NCI-H460 (cell line): ENCODE results near the gene PAQR8. TPM values are rescaled to one million over a fixed set of nuclear protein-coding genes. Genes with fewer than 3 reads are reported as not detected.

ENCODE experiments used
- DNase-seq: peaks from one replicate; pipeline ENCODE4 v3.0.0-alpha.2; 2016; ENCODE audit warnings: low read depth; ENCODE audit errors: extremely low read depth
- polyA plus RNA-seq: library from polyadenylated mRNA; depleted of rRNA; stranded (reverse); fragments of >200 nt; gene quantifications from 2 replicates; pipeline ENCODE4 v1.2.3, GENCODE V29; 2014; cell fraction: nucleus; rRNA removed
- total RNA-seq: library from RNA; depleted of rRNA; stranded (reverse); fragments of >200 nt; shearing (Covaris generic); gene quantifications from 2 replicates; pipeline ENCODE4 v1.2.3, GENCODE V29; 2014; rRNA removed

Gene PAQR8, protein sequence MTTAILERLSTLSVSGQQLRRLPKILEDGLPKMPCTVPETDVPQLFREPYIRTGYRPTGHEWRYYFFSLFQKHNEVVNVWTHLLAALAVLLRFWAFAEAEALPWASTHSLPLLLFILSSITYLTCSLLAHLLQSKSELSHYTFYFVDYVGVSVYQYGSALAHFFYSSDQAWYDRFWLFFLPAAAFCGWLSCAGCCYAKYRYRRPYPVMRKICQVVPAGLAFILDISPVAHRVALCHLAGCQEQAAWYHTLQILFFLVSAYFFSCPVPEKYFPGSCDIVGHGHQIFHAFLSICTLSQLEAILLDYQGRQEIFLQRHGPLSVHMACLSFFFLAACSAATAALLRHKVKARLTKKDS
- 0.74 and 1.1 TPM in 2 replicates for total RNA-seq
- polyA plus RNA-seq = 0.31 and 0.86 TPM in 2 replicates

DNA sequence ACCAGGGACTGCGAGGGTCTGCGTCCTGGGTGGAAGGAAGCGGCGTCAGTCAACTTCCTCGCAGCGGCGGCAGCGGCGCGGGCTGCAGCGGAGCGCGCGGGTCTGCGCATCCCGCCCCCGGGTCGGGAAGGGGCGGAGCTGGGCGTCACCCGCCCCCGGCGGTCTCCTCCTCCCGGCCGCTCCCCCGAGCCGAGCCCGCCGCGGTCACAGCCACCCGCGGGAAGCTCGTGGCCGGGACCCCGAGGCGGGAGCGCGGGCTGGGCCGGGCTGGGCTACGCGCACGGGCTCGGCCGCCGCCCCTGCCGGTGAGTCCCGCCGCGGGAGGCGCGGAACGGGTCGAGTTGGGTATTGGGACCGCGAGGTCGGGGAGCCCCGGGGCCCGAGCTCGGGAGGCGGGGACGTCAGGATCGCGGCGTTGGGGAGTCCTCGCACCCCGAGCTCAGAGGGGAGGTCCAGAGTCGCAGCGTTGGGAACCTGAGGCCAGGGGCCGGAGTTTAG, at the start of gene PAQR8:
Gene PAQR8 (plus strand): TSS at position 207 of the 498 bp plus-strand sequence. CDS start 41,063 bp downstream, outside the sequence.
- DNase-seq = peak; percentile 24

DNA sequence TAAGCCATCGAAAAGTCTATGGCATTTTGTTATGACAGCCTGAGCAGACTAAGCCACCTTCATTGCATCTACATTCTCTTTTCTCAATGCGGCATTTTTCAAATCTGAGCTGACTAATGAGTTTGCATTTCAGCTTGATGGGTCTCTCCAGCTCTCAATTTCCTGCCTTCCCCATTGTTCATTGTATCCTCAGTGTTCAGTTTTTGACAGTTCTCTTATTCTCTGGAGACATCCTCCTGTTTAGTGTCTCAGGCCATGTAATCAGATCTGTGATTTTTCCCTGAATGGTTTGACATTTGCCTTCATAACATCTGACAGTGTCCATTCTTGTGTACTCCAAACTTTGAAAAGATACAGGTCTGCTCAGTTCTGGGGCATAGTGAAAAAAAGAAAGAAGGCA, 49.5 kb upstream of the PAQR8 start:
- DNase-seq = no peak

DNA sequence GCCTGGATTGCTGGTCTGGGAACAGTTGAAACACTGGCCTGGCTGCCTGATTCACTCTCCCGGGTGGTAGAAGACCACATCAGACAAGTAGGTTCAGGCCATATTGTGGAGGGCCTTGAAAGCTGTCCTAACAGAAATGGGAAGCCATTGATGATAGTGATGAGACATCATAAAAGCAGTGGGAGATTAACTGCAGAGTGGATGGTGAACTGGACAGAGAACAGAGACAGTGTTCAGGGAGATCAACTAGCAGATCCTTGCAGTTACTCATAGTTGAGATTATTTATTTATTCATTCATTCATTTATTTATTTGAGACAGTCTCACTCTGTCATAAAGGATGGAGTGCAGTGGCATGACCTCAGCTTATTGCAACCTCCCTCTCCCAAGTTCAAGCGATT, 47.2 kb upstream of the PAQR8 start:
- no peak for DNase-seq

DNA sequence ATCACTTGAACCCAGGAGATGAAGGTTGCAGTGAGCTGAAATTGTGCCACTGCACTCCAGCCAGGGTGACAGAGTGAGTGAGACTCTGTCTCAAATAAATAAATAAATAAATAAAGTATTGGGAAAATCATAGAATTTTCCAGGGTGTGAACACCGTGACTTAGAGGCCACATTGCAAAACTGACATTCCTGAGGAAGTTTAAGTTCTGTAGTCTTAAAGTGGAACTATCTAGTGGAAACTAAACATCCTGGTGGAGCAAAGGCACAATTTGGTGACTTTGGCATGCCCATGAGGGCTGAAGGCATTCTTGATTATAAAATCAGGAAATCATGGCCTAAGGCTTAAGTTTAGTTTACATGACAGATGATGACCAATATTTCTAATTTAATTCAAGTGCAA, 44.7 kb upstream of the PAQR8 start:
- DNase-seq = no peak

DNA sequence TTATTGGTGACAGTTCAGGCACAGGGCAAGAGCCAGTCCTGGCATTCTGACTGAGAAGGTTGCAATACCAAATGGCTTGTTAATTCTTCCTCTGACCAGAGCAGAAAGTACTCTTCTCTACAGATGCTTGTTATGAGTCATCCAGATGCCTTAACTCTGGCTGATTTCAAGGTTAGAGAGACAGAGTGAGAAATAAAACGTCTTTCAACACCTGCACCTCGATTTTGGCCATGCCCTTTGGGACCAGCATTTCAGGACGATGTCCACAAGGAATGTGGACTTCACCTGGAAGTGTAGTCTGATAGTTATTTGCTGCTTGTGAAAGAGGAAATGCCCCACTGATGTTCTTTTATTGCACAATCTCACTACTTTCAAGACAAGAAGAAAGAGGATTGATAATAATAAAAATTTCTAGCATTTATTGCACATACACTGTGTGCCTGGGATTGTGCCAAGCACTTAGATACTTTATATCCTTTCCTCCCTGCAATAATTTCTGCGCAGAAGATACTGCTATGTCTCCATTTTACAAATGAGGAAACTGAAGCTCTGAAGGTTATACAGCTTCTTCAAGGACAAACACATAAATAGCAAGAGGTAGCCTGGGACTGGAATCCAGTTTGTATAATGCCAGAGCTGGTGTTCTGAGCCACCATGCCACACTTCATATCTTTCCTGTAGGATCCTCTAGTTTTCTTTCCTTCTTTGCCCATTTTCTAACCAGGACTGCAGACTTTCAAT, 43.9 kb upstream of the PAQR8 start:
- no peak for DNase-seq

DNA sequence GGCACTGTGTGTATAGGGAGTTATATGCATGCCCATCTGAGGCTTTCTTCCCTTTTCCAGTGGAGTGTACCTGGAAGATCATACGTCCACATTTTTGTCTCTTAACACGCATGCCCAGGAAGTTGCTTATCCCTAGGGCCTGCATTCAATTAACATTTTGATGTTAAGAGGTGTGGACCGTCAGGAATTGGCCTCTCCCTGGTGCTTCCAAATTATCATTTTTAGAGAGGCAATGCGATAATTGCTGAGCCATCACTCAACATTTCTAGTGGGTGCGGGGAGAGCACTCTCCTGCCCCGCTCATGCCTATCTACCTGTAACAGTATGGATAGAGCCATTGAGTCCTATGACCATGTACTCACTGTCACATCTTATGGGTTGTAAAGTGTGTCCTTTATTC, 37.8 kb upstream of the PAQR8 start:
- DNase-seq = no peak

DNA sequence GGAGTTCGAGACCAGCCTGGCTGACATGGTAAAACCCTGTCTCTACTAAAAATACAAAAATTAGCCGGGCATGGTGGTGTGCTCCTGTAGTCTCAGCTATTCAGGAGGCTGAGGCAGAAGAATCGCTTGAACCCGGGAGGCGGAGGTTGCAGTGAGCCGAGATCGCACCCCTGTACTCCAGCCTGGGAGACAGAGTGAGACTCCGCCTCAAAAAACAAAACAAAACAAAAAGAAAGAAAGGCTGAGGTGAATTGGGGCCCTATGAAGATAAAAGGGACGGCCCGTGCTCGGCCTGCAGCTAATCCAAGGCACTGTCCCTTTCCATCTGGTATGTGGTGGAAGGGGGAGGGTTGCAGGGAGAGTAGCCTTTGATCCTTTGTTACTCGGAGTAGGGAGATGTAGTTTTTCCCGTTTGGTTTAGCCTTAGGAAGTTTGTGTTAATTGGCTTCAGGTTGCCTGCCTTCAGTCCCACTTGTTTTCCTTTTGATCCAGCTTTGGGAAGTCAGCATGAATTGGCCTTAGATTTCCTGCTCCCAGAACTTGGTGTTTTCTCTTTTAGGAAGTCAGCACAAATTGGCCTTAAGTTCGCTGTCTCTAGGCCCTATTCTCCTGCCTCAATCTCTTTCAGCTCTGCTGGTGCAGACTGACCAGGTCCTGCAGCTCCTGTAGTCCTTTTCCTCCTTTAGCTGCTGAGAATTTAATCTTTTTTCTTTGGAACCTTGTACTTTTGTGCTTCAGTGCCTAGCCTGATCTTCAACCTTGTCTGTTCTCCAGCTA, 36.1 kb upstream of the PAQR8 start:
- no peak for DNase-seq

DNA sequence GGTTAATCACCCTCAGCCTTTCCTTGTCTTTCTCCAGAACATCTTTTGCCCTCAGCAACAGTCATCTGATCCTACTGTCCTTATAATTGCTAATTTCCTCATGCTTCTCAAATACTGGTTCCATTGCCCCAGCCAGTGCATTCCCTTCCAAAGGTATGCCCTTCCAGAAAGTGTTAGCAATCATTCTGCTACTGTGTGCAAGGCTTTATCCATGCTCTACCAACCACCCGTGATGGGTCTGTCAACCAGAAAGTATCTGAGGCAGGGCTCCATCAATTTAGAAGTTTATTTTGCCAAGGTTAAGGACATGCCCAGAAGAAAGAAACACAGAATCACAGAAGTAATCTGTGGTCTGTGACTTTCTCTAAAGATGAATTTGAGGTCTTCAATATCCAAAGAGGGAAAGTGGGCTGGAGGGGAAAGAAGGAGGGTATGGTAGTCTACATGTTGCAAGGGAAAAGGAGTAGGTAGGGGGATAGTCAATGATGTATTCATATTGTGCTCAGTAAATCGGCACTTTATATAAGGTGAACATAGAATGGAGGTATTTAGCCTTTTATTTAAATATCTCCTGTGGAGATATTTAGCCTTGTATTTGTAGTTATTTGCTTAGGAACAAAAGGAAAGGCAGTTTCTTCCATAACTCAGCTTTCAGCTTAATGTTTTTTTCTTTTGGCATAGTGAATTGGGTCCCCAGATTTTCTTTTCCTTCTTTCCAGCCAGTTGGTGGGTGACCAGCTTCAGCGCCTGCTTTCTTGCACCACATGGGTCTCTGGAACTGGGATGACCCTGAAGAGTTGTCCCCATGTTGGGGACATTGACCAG, 35.2 kb upstream of the PAQR8 start:
- DNase-seq = no peak

DNA sequence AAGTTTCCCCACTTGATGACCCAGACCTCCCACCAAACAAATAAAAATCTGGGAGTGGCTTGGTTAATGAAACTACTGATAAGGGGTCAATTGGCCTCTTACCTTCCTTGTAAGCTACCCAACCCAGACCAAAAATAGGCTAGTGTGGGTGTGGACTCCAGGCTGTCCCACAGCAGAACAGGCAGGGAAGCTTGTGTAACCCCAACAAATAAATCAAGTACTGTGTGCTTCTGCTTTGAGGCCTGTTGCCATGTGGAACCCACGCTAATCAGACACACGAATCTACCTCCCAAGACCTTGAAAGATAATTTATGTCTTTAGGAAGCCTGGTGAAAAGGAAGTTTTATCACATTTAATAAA, 33.7 kb upstream of the PAQR8 start:
- no peak for DNase-seq

DNA sequence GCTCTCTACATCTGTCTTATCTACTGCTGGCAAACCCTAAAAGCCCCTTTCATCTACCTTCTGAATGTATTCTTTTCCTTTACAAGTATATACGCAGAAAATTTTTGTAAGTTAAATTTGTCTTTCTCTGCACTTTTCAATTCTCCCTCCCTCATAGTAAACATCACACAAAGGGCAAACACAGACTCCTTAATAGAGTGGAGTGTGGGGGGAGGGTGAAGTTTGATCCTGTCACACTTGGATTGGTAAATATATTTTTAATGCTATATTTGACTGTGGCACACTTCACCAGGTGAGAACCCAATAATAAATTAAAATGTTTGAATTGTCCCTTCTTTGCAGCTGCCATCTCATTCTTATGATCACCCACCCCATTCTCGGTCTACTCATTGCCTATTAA, 33.2 kb upstream of the PAQR8 start:
- DNase-seq = no peak

DNA sequence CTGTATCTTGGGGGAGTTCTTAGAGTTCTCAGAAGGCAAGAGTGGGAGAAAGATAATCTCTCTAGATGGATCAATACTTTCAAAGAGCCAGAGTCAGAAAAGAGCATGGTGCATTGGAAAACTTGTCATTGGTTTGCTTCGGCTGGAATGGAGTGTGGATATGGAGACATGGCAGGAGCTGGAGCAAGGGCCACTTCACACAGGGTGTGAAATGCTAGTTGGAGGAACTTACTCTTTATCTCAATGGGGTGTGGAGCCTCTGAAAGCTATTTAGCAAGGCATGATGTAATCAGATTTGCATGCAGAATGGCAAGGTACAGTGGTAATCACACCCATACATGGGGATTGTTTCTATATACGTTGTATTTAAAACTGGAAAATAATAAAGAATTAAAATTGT, 31.5 kb upstream of the PAQR8 start:
- no peak for DNase-seq

DNA sequence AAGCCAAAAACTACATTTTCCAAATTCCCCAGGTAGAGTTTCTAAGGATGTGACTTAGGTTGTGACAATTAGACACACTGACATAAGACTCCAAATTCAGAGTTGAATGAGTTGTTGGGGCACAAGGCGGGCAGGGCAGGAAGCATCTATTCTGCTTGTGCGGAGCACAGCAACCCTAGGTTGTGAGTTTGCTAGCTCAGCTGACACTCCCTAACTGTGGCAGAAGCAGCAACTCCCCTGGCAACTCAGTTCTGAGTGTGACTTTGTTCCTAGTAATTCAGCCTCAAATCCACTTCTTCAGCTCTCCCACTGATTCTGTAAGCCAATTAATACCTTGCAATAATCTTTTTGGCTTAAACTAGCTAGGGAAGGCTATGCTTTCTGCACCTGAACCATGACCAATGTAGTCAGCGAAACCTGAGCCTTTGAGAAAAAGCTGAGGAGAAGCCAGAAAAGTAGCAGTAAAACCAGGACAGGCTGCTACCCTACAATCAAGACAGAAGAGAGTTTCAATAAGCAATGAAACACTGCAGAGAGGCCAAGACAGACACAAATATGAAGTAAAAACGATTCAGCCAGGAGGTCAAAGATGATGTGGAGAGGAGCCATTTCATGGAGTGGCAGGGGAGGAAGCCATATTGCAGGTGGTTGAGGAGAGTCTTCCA, 30.0 kb upstream of the PAQR8 start:
- no peak for DNase-seq

DNA sequence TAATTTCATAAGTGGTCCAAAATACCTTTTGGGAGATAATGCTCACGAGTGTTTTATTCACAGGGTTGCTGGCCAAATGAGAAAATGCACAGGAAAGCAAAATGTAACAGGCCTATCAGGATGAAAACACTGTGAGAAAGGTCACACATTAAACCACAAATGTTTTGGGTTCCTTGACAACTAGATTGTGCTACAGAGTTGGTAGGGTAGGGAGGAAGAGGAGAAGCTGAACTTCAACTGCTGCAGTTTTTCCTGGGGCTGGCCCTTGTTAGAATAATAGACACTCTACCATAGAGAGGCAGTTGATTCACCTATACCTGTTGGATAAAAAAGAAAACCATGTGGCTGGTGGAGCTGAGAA, 28.1 kb upstream of the PAQR8 start:
- no peak for DNase-seq

DNA sequence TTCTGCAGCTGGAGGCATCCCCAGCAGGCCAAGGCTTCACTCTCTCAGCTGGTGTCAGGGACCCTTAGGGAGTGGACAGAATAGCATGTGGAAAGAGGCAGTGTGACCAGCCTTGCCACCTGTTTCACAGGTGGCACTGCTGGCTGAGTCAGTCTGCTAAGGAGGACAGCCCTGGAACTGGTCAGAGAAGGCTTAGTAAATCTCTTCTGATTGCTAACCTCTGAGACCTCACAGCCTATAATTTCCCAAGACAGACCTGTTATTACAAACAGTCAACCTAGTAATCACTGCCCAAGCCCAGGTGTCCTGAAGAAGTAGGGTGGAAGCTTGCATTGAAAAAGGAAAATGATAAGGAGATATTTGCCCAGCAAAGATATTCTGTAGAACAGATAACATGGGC, 26.4 kb upstream of the PAQR8 start:
- no peak for DNase-seq

DNA sequence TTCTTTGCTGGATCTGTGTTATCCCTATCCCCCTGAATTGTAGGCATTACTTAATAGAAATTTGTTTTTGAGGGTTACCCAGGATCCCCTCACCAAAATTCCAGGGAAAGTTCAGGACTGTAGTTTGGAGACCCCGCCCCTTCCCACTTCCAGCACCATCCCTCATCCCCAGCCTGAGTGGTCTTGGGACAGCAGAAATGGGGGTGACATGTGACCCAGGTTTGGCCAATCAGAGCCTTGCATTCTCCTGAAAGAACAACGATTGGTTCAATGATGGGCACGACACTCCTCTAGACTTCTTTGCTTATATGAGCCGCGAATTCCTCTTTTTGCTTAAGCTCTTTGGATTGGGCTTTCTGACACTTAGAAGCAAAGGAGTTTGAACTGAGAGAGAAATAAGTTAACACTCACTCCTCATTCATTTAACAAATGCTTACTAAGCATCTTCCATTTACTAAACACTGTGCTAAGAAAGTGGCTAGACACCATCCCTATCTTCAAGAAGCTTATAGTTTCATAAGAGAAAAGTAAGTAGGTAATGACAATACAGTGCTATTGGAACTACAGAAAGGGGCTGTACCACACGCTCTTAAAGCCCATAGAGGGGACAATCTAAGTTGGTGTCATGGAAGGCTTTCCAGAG, 24.9 kb upstream of the PAQR8 start:
- DNase-seq = no peak

DNA sequence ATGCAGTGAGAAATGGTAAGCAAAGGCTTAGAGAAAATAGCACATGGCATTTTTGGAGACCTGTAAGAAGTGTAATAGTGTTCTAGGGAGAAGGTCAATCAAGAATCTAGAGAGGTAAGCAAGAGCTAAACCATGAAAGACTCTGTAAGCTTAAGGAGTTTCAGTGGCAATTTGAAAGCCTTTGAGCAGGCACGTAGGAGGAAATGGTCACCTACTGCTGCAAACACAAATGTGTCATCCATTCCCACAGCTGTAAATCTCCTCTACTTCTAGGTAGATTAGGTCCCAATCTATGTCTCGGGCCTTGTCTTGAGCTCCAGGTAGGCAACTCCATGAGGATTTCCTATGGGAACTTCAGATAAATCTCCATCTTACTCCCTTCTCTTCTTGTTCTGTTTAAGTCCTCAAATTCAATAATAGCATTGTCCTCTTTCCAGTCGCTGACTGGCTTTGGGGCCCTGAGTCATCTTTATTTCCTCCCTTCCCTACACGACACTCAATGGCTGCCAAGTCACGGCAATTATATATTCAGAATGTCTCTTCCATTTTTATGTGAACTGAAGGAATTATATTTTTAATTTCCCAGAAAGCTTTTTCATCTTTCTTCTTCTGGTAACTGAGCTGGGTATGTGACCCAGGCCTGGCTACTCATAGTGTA, 24.2 kb upstream of the PAQR8 start:
- DNase-seq = no peak

DNA sequence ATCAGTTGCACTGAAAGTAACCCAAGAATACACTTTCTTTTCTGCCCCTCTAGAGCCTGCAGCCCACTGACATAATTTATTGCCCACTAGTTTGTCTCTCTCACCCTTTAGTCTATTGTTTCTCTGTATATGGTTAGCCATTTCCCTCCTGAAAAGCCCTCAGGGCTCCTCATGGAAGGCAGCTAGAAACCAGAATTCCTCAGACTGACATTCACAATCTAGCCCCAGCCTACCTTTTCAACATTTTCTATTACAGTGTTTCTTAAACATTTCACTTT, 21.4 kb upstream of the PAQR8 start:
- DNase-seq = no peak

DNA sequence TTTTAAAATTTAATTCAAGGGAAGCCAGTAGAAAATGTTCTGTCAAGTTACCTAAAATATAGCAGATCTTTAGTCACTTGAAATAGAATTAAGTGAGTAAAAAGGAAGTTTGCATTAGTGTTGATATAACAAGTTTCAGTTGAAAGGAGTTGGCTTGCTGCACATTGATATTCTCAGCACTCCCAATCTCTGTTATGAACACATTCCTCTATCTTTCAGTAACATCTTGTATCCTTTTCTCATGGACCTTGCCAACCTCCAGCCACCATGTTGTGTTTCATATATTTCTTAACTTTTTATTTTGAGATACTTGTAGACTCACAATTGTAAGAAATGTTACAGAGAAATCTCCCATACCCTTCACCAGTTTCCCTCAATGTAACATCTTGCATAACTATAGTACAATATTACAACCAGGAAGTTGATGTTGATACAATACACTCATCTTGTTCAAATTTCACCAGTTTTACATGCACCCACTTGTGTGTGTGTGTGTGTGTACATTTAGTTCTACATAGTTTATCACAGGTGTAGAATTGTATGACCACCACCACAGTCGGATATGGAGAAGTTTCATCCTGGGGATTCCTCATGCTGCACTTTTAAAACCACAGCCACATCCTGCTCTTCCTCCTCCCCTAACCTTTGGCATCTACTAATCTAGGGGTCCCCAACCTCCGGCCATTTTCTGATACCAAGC, 20.2 kb upstream of the PAQR8 start:
- DNase-seq = no peak

DNA sequence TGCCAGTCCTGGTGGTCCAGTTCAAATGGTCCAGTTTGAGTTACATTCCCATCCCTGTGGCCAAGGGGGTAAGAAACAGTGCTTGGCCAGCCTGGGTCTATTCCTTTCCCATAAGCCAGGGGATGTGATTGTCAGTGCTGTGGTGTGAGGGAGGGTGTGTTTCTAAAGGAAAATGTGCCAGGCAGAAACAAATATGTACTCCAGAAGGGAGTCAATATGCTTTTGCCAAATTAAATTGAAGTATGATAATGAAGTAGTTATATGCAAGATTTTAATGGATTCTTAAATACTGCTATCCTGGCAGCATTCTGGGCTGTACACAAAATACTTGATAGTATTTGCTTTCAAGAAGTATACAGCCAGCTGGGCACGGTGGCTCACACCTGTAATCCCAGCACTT, 16.6 kb upstream of the PAQR8 start:
- DNase-seq = no peak
